ENCODE measurements around the gene SERPING1.
"Not testable (repeated sequence)": the region's sequence is repeated elsewhere in the genome, so short reads cannot be mapped to it uniquely, and the experiment has no call there.

SERPING1 gene

GRCh38 chr11:57651408-57651807 is 53.9 kb downstream of the SERPING1 start:
- peaks cover 11% of the 10 kb centered on the region for H3K27me3 ChIP-seq (ENCODE audit: insufficient read depth, poor library complexity, severe bottlenecking)
- no peak overlapping the region for H3K27ac ChIP-seq (replicated peaks)
- no peak for DNase-seq (ENCODE audit: low read depth in 1 of 2, low spot score in 1 of 2)
- no peak overlapping the region for H3K4me3 ChIP-seq (replicated peaks; ENCODE audit: insufficient read depth, low read length)
- TF ChIP-seq SPI1 (IDR thresholded peaks at IDR 0.05; ENCODE audit: borderline replicate concordance, low read depth), result no peak
- TF ChIP-seq, protein P1, sequence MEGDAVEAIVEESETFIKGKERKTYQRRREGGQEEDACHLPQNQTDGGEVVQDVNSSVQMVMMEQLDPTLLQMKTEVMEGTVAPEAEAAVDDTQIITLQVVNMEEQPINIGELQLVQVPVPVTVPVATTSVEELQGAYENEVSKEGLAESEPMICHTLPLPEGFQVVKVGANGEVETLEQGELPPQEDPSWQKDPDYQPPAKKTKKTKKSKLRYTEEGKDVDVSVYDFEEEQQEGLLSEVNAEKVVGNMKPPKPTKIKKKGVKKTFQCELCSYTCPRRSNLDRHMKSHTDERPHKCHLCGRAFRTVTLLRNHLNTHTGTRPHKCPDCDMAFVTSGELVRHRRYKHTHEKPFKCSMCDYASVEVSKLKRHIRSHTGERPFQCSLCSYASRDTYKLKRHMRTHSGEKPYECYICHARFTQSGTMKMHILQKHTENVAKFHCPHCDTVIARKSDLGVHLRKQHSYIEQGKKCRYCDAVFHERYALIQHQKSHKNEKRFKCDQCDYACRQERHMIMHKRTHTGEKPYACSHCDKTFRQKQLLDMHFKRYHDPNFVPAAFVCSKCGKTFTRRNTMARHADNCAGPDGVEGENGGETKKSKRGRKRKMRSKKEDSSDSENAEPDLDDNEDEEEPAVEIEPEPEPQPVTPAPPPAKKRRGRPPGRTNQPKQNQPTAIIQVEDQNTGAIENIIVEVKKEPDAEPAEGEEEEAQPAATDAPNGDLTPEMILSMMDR (IDR thresholded peaks at IDR 0.05; ENCODE audit: insufficient read depth, low read length), result no peak
- TF ChIP-seq POLR2AphosphoS5 (IDR thresholded peaks at IDR 0.05; ENCODE audit: low read depth), result no peak
- TF ChIP-seq, protein P2, sequence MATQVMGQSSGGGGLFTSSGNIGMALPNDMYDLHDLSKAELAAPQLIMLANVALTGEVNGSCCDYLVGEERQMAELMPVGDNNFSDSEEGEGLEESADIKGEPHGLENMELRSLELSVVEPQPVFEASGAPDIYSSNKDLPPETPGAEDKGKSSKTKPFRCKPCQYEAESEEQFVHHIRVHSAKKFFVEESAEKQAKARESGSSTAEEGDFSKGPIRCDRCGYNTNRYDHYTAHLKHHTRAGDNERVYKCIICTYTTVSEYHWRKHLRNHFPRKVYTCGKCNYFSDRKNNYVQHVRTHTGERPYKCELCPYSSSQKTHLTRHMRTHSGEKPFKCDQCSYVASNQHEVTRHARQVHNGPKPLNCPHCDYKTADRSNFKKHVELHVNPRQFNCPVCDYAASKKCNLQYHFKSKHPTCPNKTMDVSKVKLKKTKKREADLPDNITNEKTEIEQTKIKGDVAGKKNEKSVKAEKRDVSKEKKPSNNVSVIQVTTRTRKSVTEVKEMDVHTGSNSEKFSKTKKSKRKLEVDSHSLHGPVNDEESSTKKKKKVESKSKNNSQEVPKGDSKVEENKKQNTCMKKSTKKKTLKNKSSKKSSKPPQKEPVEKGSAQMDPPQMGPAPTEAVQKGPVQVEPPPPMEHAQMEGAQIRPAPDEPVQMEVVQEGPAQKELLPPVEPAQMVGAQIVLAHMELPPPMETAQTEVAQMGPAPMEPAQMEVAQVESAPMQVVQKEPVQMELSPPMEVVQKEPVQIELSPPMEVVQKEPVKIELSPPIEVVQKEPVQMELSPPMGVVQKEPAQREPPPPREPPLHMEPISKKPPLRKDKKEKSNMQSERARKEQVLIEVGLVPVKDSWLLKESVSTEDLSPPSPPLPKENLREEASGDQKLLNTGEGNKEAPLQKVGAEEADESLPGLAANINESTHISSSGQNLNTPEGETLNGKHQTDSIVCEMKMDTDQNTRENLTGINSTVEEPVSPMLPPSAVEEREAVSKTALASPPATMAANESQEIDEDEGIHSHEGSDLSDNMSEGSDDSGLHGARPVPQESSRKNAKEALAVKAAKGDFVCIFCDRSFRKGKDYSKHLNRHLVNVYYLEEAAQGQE (IDR thresholded peaks at IDR 0.05; ENCODE audit: insufficient replicate concordance, low read depth), result no peak
- no peak for TF ChIP-seq GABPA (IDR thresholded peaks at IDR 0.05; ENCODE audit: low read depth)

- peak overlapping the region; percentile 74 for H3K27ac ChIP-seq (replicated peaks)
- H3K4me3 ChIP-seq (replicated peaks; ENCODE audit: insufficient read depth, low read length), result peak overlapping the region; percentile 15
- peak in 1 of 2 experiments; percentile 83 for DNase-seq (ENCODE audit: low read depth in 1 of 2, low spot score in 1 of 2)
- not testable (repeated sequence) for H3K27me3 ChIP-seq (ENCODE audit: insufficient read depth, poor library complexity, severe bottlenecking)
- TF ChIP-seq SPI1 (IDR thresholded peaks at IDR 0.05; ENCODE audit: borderline replicate concordance, low read depth) (peak; percentile 16; the same call in 1 of the 2 replicates), POLR2AphosphoS5 (IDR thresholded peaks at IDR 0.05; ENCODE audit: low read depth) (0 out of 2 replicates have a peak, but pooled peaks have one; percentile 34)
Observed at GRCh38 chr11:57652230-57652629, 54.7 kb downstream of the SERPING1 start.

- peak overlapping the region; percentile 74 for H3K27ac ChIP-seq (replicated peaks)
- H3K27me3 ChIP-seq (ENCODE audit: insufficient read depth, poor library complexity, severe bottlenecking), result peaks cover 7% of the 10 kb centered on the region
- TF ChIP-seq POLR2AphosphoS5 (IDR thresholded peaks at IDR 0.05; ENCODE audit: low read depth) (no peak), SPI1 (IDR thresholded peaks at IDR 0.05; ENCODE audit: borderline replicate concordance, low read depth) (no peak), GABPA (IDR thresholded peaks at IDR 0.05; ENCODE audit: low read depth) (no peak)
- TF ChIP-seq, protein P1 (IDR thresholded peaks at IDR 0.05; ENCODE audit: insufficient read depth, low read length), result no peak
- TF ChIP-seq, protein P2 (IDR thresholded peaks at IDR 0.05; ENCODE audit: insufficient replicate concordance, low read depth), result no peak
- DNase-seq (ENCODE audit: low read depth in 1 of 2, low spot score in 1 of 2), result no peak
- H3K4me3 ChIP-seq (replicated peaks; ENCODE audit: insufficient read depth, low read length), result peak overlapping the region; percentile 15
Observed at GRCh38 chr11:57652662-57653061, 55.2 kb downstream of the SERPING1 start.

DNA sequence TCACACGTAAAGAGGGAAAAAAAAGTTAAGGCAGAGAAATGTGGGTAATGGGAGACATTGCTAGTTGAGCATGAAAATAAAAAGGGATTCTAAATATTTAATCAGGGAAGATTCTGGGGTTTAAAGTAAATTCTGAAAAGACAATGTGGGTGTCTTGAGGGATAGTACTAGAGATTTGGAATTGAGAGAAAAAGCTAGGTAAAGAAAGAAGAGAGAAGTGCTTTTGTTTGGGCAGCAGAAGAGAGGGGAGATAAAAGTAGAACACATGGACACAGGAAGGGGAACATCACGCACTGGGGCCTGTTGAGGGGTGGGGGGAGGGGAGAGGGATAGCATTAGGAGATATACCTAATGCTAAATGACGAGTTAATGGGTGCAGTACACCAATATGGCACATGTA is 55.7 kb downstream of the SERPING1 start:
- DNase-seq (ENCODE audit: low read depth in 1 of 2, low spot score in 1 of 2), result peak in 1 of 2 experiments; percentile 36
- Histone ChIP-seq H3K27me3 (ENCODE audit: insufficient read depth, poor library complexity, severe bottlenecking) (peaks cover 7% of the 10 kb centered on the region), H3K27ac (replicated peaks) (peak overlapping the region; percentile 74), H3K4me3 (replicated peaks; ENCODE audit: insufficient read depth, low read length) (no peak overlapping the region; the same call in 1 of the 2 replicates)
- TF ChIP-seq SPI1 (IDR thresholded peaks at IDR 0.05; ENCODE audit: borderline replicate concordance, low read depth) (peak; percentile 35; the same call in 1 of the 2 replicates), POLR2AphosphoS5 (IDR thresholded peaks at IDR 0.05; ENCODE audit: low read depth) (no peak)

GRCh38 chr11:57656885-57657193 is 59.4 kb downstream of the SERPING1 start:
- Histone ChIP-seq H3K27ac (replicated peaks) (peak overlapping the region; percentile 62), H3K4me3 (replicated peaks; ENCODE audit: insufficient read depth, low read length) (peak overlapping the region; percentile 66), H3K27me3 (ENCODE audit: insufficient read depth, poor library complexity, severe bottlenecking) (no peaks in the 10 kb centered on the region)
- TF ChIP-seq, protein P2 (IDR thresholded peaks at IDR 0.05; ENCODE audit: insufficient replicate concordance, low read depth), result no peak
- TF ChIP-seq, protein P1 (IDR thresholded peaks at IDR 0.05; ENCODE audit: insufficient read depth, low read length), result no peak
- TF ChIP-seq SPI1 (IDR thresholded peaks at IDR 0.05; ENCODE audit: borderline replicate concordance, low read depth) (no peak), POLR2AphosphoS5 (IDR thresholded peaks at IDR 0.05; ENCODE audit: low read depth) (no peak), GABPA (IDR thresholded peaks at IDR 0.05; ENCODE audit: low read depth) (no peak)
- DNase-seq (ENCODE audit: low read depth in 1 of 2, low spot score in 1 of 2), result no peak

Measured in HL-60 (cell line).